Cerebellar cortex (tissue), 1 donor: ENCODE data around the gene SLC38A1.
A peak's percentile ranks its signal among the peaks of the same experiment; 100 is the strongest.
"Not testable (repeated sequence)": the region's sequence is repeated elsewhere in the genome, so short reads cannot be mapped to it uniquely, and the experiment has no call there.

ENCODE experiments used
- DNase-seq: peaks from one replicate; pipeline ENCODE4 v3.0.0-alpha.2; 2015; ENCODE audit warnings: low spot score

The SLC38A1 gene

DNA sequence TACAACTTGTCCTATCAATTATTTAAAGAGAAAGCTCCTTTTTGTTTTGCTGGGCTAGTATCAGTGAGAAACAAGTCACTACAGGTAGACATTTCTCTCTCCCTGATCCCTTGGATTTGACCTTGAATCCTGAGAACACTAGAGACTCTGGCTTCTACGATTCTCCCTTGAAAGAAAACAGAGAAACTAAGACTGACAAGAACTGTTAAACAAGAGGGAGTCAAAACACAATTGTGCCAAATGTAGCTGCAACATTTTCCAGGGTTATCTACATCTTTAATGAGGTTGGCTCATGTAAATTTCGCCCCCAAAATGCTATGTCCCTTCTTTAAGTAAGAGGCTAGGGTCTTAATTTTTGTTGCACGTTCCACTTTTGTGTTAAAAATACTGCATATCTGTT lies 62.4 kb downstream of the SLC38A1 start:
- no peak for DNase-seq

DNA sequence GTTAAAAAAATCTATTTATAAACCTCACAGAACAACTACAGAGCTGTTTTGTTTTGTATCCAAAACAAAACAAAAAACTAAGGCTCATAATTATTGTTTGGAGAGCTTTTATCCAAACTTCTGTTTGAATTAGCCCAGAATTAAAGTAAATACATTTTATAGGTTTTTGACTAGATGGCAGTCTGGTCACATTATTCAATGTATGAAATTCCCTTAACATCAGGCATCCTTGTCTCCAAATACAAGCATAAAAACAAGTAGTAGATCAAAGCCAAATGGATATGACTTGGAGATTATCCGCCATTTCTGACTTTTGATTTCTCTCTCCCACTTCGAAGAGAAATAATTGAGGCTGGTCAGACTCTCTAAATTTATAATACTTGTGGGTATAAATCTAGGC lies 63.5 kb downstream of the SLC38A1 start:
- DNase-seq = no peak

DNA sequence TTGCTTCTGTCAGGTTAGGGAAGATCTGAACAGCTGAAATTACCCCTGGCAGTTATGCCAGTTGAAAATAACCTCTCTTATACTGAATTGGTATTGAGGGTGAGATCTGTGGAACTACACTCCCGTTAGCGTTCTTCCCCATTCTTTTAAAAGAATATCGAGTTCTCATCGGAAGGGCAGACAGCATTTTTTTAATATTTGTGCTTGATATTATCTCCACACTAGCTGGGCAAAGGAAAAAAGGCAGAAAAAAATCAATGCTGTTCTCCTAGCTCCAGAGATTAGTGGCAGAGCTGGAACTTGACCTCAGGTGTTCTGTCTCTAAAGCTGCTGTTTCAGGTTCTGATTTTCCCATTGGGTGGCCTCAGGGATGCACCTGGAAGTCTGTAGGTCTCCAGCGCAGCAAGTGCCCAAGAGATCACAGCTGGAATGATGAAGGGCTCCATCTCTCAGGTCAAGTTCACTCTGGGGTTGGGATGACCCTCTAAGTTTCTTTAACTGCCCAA lies 67.5 kb downstream of the SLC38A1 start:
- DNase-seq = no peak

DNA sequence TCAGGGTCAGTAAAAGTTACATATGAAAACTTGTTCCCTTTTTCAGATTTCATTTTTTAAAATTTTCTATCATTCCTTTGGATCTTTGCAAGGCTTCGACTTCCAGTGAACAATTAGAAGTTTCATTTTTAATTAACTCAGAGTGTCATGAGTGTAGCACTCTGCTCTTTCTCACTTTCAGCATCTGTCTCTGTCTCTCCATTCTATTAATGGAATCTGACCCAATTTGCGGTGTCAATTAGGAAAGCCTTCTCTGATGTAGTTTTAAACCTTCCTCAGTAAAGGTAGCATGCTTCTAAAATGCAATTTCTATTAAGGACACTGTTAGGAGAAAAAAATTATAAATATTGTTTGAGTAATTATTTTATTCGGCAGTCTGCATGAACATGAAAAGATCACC lies 68.3 kb downstream of the SLC38A1 start:
- no peak for DNase-seq

DNA sequence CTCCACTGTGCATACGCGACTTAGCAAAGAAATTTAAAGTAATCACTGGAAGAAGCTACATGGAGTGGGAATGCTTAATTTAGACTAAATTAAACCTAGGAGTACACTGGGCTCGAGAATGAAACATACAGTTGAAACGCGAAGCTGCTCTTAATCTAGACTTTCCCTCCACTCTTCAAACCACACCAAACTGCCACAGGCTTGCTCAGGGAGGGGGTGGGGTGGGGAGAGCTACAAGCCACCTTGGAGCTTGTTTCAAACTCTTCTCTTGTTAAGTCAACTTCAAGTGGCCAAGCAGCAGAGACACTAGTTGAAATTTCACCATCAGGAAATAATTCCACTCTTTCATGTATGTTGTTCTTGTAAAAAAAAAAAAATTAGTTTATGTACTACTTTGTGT lies 69.9 kb downstream of the SLC38A1 start:
- DNase-seq = no peak

DNA sequence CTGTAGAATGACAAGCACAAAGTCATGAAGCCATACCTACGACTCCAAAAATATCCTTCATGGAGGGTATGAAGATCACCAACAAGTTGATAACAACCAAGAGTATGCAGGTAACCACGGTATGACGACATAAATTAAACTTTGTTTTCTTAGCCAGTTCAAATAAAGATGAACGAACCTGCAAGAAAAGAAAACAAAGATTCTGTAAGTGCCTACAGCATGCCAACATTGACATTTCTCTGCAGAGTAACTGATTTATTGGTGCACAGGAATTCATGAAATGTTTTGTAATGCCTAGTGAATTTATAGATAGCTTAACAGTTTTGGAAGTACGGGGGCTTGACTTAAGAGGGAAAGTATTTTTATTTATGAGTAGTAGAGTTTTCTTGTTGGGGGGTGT lies 71.0 kb downstream of the SLC38A1 start:
- DNase-seq = no peak

DNA sequence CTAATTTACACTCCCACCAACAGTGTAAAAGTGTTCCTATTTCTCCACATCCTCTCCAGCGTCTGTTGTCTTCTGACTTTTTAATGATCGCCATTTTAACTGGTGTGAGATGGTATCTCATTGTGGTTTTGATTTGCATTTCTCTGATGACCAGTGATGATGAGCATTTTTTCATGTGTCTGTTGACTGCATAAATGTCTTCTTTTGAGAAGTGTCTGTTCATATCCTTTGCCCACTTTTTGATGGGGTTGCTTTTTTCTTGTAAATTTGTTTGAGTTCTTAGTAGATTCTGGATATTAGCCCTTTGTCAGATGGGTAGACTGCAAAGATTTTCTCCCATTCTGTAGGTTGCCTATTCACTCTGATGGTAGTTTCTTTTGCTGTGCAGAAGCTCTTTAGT lies 78.3 kb downstream of the SLC38A1 start:
- not testable (repeated sequence) for DNase-seq

DNA sequence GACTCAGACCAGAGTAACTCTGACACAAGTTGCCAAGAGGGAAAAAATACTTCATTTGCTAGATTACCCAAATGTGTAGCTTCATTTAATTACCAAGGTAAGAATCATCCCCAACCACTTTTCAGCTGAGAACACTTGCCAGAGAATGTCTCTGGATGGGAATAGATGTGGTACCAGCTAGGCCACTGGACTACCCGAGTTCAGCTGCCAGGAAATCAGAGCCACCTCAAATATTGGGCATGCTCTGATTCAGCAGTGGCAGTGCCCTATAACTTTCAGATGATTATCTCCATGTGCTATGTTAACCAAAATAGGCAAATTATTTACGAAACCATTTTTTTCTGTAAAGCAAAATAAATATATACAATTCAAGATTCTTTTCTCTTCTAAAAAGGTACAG lies 80.7 kb downstream of the SLC38A1 start:
- no peak for DNase-seq

DNA sequence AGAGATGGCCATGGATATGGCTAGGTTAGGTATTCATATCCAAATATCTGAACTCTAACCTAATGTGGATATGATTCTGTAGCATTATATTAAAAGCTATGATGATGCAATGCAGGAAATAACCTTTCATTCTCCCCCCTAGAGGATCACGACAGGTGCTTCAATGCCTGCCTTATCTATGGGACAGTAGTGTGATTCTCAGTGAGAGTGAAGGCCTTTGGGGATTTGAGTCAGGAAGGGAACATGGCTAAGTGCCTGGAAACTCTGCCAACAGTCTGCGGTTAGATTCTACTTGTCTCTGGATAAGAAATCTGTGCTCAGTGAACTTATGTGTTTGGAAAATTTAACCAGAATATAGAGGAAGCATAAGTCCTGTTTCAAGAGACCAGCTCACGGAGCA lies 81.8 kb downstream of the SLC38A1 start:
- DNase-seq = peak; percentile 30

DNA sequence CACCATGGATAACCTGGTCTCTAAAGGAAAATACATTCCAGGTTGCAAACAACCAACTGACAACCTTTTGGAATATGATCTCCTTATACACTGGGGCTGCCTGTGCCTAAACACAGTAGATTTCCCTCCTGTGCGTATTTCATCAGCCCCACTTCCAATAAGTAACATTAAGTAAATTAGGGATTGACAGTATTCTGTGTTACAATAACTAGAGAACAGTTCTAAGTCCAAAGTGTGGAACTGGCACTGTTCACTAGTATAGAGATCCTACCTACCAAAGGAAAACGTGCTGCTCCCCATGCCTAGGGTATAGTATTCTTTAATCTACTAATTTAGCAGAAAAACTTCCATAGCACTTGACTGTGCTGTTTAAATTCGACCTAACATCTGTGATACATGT lies 82.8 kb downstream of the SLC38A1 start:
- no peak for DNase-seq

DNA sequence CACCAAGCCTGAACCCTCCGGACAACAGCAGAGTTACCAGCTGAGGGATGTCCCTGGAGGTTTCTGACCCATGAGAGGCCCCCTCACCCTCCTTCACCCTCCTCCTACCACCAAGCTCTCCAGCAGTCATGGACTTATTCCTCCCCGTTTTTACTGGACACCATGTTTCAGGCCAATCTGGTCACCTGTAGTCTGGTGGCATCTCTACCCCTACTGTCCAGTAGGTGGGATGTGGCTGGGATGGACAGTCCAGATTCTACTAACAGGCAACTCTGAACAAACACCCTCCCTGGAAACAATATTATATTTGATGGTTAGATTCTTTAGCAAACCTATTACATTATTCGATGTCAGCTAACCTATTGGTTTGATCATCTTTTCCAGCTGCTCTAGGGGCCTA lies 83.2 kb downstream of the SLC38A1 start:
- DNase-seq = no peak

DNA sequence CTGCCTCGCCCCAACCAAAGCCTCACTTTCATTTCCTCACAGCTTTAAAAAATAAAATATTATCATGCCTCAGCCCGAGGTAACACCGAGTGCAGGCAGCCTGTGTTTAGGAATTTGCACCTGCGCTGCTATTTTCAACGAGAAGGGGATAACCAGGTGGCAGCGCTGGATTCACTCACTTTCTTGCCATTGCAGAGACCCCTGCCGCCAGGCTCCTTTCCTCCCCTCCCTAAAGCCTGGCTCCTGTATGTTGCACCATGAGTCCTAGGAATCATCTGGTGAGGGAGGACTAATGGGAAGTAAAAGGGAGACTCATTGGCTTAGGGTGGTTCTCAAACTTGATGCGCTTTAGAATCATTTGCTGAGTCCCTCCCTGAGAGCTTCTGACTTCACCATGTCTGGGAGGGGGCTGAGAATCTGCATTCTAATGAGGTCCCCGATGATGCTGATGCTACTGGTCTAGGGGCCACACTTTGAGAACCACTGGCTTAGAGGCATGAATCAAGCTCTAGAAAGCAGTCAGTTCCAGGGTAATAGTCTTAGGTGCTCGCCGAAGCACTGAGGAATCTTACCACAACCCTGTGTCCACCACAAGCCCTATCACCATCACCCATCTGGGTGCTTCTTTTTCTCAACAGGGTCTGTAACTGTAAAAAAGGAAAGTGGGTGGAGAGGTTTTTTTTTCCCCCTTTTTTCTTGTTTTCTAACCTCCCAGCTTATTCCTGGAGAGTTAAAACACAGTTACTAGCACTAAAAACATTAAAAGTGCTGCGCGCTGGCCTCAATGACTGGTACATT lies 83.8 kb downstream of the SLC38A1 start:
- no peak for DNase-seq

DNA sequence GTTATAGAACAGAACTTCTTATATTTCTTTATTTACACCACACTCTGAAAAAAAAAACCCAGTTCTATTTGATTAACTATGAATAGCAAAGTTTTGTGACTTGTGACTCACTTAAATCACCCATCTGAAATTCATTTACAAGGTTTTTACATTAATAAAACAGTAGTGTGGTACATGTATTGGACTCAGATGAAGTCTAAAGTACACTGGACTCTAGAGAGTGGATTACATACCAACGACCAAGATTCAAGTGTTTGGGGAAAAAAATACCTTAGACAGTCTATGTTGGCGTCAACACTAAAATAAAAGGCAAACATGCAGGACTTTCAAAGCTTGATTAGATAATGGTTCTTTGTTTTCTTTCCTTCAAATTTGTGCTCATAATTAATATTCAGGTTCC lies 85.7 kb downstream of the SLC38A1 start:
- DNase-seq = no peak

DNA sequence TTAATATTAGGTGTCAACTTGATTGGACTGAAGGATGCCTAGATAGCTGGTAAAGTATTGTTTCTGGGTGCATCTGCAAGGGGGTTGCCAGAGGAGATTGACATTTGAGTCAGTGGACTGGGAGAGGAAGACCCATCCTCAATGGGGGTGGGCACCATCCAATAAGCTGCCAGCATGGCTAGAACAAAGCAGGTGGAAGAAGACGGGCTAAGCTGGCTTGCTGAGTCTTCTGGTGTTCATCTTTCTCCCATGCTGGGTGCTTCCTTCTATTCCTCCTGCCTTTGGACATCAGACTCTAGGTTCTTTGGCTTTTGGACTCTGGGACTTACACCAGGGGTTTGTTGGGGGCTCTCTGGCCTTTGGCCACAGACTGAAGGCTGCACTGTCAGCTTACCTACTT lies 87.4 kb downstream of the SLC38A1 start:
- DNase-seq = no peak

DNA sequence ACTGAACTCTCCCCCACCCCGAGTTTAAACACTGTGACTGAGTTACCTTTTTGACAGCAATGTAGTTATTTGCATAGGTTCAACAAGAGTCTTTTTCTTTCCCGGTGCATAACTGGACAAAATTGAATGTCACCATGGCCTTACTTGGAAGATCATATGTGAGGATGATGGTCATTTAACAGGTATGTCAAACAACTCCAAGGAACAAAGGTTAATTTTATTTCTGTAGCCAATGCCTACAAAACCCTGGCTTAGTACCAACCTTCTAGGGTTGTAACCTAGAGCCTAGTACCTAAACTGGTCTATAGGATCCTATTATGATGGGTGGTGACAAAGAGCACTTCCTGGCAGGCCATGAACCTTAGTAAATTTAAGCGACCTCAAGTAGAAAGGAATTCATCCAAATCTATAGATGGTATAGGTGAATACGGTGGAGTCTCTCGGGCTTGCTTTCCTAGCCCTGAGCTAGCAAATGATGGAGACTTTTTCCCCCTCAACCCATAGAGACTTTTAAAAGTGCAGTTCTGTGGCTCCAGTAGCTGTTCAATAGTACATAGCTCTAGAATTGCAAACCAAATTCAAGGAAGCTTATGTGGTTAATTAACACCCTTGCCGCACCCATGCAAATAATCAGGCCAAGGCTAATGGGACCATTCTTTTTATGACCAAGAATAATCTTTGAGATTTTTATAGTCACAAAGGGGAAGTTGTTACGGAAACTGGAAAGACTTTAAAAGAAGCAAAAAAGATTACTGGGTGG lies 89.0 kb downstream of the SLC38A1 start:
- DNase-seq = no peak

DNA sequence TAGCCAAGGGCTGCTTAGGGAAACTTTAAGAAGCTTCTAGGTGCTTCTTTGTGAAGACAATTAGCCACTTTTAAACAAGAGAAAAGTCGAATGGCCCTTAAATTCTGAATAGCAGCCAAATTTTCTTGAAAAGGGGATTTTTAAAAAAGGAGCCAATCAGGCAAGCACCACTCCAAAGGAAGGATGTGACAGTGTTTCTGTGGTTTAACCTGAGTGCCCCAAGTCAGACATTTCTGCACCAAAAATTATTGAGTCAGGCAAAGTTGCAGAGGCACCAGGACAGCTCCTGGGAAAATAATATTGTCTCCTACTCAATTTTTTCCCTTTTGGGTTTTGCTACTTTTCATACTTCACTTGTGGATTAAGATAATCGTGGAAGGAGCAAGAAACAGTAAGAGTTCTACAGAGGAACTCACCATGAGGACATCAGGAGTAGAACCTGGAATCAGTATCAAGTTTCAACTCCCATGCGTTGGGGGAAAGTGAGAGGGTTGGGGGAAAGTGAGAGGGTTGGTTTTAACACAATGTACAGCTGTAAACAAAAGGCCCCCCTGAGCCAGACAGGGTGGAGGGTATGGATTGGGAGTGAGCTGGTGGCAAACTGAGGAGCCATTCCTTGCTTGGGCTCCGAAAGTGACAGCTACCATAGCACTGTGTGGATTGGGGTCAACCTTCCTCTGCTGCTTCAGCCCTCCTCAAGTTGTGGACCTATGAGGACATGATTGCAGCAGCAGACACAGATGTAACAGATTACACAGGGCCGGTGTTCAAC lies 90.8 kb downstream of the SLC38A1 start:
- no peak for DNase-seq

DNA sequence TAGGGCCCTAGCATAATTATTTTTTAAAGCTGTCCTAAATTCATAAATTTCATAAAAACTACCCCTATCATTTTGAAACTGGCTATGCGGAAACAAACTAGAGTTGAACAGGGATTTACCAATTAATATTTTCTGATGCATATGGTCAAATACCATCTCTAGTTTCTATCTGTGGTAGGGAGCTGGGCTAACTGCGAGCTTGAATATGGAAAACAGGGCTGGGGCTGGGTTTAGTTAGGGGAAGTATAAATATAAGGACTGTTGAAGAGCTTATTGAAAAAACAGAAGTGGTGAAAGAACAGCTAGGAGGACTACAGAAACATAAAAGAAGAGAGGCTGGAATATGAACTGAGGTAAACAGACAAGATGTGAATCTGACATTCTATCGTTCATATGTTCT lies 91.8 kb downstream of the SLC38A1 start:
- DNase-seq = no peak

DNA sequence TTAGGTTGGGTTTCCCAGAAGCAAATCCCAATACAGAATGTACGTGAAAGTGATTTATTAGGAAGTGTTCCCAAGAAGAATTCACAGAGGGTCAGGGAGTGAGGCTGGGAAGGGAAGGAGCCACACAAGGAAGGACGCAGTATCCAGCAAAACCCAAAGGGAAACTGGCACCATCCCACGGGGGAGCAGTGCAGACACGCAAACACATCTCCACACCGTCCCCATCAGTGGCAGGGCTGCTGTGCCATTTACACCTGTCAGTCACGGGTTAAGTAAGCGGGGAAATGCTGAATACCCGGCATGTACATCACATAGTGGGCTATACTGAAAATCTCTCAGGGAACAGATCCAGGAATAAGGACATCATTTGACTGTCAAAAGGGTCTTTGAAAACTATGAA lies 93.9 kb downstream of the SLC38A1 start:
- DNase-seq = no peak

DNA sequence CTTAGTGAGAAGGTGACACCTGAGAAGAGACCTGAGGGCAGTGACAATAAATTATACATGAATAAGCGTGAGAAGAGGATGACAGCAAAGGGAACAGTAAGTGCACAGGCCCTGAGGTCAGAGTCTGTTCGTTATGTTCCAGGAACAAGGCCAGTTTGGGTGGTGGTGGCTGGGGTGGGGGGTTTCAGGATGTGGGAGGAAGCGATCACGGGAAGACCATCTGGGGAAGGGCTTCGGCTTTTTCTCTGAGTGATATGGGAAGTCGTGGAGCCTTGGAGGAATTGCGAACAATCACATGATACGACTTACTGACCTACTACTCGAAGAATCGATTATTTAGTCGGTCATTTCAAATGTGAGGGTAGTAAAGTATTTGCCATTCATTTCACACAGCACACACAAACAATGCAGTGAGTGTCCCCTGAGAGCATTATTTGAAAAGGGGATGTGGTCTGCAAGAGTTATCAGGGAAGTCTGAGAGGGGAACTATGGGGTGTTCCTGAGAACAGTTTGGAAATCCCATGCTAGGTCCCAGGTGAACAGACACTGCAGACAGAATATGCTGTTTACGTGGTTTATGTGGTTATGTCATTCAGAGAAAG lies 94.7 kb downstream of the SLC38A1 start:
- DNase-seq = no peak

DNA sequence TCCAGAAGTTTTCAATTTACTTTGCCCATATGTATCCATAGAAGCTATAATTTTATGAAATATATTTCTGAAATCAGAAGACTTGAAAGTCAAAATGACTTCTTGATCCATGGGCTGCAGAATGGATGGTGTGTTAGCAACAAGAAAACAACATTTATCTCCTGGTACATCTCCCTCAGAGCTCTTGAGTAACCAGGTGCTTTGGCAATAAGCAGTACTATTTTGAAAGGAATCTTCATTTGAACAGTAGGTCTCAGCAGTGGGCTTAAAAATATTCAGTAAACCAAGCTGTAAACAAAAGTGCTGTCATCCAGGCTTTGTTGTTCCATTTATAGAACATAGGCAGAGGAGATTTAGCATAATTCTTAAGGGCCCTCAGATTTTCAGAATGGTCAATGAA lies 100.4 kb downstream of the SLC38A1 start:
- DNase-seq = no peak

DNA sequence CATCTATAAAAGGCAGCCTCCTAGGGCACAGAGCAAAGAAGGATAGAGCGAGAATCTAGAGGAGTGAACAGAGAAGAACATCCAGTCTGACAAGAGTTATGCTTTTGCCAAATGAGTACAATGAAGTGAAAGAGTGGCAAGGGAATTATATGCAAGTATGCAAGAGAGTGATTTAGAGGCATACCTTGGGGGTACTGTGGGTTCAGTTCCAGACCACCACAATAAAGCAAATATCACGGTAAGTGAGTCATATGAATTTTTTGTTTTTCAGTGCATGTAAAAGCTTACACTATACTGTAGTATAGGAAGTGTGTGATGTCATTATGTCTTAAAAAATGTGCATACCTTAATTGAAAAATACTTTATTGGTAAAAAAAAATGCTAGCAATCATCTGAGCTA lies 101.4 kb downstream of the SLC38A1 start:
- DNase-seq = no peak

DNA sequence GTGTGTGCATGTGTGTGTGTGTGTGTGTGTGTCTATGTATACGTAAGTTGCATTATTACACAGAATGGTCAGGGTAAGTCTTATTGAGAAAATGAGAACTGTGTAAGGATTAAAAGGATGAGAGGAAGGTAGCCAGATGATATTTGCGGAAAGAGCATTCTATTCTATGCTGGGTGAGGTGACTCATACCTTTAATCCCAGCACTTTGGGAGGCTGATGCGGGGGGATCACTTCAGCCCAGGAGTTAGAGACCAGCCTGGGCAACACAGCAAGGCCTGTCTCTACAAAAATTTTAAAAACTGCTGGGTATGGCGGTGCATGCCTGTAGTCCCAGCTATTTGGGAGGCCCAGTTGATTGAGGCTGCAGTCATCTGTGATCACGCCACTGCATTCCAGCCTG lies 103.7 kb downstream of the SLC38A1 start:
- DNase-seq = no peak
